Measurements from ENCODE around the gene PHF19.

Gene PHF19

DNA sequence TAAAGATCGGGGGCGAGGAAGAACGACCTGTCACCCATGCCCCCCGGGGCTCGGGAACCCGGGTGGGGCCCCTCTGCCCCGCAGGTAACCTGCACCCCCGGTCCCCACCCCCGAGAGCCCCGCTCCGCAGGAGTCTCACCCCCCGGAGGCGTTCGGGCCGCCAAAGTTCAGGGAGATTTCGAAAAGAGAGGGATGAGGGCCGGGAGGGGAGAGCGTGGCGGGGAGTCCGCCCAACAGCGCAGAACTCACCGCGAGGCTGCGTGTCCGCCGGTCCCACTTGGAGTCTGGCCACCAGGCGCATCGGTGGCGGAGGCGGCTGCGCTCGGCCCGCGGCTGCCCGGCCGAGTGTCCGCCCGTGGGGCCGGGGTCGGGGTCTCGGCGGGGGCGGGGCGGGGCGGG, at the start of gene PHF19:
TSS of gene PHF19 (minus strand) at position 347 of the 399 bp plus-strand sequence. CDS start 2,447 bp downstream, outside the sequence.
- DNase-seq: no peak

DNA sequence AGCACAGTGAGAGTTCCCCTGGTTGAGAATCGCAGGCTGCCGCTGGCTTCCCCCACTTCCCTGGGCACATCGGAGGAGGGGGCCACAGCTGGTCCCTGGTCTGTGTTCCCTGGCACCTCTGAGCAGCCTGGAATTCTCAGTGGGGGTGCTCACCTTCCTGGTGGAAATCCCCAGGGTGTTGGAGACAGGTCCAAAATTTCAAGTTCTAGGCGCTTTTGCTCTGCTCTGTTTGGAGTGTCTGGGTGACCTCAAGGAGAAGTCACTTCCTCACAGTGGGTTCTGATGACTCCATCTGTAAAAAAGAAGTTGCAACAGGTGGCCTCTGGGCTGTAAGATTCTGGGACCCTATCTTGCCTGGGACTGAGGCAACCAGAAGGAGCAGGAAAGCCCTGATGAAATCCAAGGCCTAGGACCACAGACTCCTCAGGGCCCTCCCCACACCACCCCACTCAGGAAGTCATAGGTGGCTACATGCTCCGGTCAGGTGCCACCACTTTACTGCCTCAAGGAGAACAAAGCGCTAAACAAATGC, 49.5 kb upstream of the PHF19 start, which contains the start of gene TRAF1:
TSS of gene TRAF1 (minus strand) at position 400 of the 532 bp plus-strand sequence. CDS start 721 bp downstream, outside the sequence.
- DNase-seq: peak in 2 of 3 donors; percentile 92 to 94

DNA sequence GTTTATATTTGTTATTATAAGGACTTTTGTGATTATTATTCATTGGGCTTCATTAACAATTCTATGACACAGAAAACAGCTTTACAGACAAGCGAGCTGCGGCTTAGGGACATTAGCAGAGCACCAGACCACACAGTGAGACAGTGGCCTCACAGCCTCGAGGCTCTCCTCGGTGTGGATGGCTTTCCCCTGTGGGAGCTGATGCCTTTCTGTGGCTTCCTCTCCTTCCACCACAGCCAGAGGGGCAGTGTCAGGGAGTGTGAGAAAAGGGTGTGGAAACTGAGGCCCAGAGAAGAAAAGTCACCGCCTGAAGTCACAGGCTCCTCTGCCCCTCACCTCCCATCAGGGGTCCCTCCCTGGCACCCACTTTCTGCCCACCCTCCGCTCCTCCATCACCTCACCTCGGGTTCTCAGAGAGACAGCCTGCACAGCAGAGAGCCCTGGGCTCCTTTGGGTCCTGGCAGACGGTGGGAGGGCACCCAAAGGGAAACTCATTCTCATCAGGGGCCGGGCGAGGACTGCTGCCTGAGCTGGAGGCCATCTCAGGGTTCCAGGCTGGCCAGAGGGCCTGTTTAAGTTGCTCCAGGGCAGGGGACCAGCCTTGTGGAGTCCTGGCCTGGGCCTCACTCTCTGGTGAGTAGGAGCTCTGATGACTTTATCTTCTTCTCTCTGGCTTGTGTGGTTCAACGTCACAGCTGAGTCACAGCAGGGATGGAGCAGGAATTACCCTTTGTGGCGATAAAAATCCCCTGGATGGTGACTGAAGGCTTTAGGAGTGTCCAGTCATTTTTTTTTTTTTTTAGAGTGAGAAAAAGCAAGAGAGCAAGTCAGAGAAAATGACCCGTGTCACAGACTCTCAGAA, 48.8 kb upstream of the PHF19 start:
- peak; percentile 96 to 100 (median 99) for DNase-seq

DNA sequence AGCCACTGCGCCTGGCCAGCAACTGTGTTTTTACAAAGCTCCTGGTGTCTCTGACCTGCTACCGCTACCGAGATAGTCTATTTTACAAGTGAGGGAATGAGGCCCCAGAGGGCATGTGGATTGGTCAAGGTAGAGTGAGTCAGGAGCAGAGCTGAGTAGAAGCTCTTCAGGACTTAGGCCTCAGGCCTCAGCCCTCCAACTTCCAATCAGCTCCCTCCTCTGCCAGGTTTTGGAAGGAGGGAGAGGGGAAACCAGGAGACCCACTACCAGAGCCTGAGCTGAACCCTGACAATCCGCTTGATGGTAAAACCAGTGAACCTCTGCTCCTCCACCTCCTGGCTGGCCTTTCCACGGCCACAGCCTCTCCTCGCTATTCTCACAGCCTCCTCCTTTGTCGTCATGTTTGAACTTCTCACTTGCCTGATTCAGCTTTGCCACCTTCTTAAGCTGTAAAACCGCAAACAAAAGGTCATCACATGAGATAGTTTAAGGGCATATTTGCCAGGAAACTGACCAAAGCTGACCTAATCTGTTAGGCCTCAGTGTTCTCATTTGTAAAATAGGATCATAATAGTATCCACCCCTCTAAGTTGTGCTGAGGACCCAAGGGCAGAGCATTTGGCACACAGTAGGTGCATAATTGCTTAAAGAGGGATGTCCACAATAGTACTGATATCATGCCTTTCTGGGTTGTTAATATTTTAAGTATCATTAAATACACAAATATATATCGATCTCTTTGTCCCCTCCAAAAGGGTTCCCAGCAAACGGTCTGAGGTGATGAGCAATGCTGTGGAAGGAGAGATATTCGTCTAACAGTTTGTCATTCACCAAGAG, 47.9 kb upstream of the PHF19 start:
- peak; percentile 31 to 58 (median 47) for DNase-seq

DNA sequence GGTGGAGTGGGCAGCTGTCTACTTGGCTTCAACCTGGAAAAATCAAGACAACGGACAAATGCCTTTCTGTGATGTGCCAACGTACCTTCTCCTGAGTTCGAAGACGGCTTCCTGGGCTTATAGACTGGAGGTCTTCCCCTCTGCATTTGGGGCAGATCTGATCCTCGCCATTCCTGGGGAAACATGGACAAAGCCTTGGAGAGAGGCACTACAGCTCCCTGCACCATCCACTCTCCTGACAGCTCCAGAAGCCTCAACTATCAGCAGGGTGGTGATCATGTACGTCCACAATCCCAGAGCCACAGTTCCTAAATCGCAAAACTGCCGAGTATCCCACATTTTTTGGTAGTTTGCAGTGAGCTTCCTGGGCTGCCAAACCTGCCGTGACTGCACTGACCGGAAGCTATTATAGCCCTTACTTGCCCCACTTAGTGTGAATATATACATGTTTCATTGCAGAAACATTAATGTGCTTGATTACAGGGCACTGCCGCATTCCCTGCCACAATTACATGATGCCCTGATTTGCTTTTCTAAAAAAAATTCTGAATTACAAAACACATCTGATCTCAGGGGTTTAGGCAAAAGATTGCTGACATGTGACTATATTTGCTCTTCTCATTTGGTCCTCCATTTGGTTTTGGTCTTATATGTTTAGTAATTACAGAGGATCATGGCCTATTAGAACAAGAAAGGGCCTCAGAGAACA, 46.8 kb upstream of the PHF19 start:
- DNase-seq: peak; percentile 26 to 59 (median 49)

DNA sequence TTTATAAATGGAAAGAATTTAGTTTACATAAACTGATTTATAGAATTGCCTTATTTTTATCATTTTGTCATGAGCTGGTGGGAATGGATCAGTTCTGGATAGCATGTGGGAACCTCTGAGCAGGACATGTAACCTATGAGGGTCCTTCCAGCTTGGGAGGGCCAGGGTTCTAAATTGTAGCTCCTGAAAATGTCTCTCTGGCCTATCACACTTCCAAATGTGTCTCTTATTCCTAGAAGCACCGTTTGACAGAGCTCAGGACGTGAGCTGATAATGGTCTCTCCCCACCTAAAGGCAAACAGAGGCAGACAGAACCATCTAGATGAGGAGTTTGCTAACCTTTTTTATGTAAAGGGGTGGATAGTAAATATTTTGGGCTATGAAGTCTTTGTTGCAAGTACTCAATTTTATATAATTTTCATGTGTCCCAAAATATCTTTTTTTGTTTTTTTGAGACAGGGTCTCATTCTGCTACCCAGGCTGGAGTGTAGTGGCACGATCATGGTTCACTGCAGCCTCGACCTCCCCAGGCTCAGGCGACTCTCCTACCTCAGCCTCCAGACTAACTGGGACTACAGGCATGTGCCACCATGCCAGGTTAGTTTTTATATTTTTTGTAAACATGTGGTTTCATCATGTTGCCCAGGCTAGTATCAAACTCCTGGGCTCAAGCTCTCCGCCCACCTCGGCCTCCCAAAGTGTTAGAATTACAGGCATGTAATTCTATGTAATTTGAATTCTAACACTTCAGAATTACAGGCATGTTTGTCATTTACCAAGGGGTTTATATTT, 45.6 kb upstream of the PHF19 start:
- DNase-seq: peak; percentile 37 to 71 (median 53)

DNA sequence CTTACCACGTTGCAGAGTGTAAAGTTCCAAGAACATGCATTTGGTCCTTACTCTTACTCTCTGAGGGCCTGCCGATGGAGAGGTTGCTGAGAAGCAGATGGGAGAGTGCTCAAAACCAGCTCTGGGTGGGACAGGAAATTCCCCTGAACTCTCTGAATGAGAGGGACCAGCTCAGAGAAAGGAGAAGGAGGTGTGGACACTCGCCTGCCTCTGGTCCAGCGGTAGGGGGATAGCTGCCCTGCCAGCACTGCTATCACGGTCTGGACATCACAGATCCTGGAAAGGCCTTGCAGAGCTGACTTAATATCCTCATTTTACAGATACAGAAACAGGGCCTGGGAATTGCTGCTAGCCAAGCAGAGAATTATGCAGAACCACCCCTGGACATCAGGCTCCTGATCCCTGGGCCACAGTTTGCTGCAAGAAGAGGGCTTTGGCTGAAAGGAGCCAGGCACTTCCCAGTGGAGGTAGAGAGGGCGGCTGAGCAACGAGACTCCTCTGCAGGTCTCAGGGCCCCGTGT, 44.7 kb upstream of the PHF19 start:
- DNase-seq: peak; percentile 69 to 78 (median 70)

DNA sequence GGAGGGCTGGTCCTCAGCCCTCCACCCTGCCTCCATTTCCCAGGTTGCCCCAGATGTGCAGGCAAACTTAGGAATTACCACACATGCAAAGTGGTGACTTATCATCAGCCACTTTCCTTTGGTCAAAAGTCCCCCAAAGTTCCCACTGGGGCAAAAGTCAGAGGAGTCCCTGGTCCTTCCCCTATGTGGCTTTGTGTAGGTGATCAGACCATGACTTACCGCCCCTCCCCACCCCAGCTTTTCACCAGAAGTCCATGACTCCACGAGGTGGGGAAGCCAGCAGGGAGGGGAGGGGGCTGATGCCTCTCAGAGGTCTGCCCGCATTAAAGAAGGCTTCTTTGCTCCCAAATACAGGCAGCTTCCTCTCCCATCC, 43.8 kb upstream of the PHF19 start:
- peak; percentile 91 to 95 (median 93) for DNase-seq

DNA sequence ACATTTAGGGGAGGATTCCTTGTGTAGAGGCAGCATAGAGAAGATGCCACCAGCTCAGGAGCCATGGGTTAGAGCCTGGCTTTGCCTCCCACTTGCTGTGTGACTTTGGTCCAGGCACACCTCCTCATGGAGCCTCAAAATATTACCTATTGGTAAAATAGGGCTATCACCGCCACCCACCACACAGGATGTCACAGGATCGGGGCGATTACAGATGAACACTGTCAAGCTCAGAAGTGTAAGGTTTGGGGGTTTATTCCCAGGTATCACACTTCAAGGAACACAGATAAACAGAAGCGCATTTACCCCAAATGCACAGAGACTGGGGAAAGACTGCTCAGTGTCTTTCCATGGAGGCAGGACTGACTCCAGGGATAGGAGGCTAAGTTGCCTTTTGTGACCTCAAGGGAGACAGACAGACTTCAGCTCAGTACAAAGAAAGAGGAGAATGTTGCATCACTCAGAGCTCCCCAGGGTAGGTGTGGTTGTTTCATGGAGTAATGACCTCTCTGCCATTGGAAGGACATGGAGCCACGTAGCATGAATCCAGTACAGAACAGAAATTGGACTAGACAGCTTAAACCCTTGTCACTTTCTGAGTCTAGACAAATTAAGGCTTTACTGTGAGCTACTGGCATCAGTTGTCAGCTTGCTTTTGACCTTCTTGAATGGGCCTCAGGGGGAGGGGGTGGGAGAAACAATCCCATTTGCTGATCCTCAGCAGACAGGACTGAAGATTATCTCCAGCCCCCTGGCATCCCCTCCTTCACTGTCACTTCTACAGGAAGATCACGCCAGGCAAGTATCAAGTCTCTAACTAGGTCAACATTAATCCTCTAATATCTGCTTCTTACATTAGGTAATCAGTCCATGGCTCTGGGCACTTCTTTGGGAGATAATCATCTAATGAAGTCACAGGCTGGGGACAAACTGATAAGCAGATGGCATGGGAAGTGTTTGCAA, 43.1 kb upstream of the PHF19 start:
- peak; percentile 66 to 88 (median 73) for DNase-seq

DNA sequence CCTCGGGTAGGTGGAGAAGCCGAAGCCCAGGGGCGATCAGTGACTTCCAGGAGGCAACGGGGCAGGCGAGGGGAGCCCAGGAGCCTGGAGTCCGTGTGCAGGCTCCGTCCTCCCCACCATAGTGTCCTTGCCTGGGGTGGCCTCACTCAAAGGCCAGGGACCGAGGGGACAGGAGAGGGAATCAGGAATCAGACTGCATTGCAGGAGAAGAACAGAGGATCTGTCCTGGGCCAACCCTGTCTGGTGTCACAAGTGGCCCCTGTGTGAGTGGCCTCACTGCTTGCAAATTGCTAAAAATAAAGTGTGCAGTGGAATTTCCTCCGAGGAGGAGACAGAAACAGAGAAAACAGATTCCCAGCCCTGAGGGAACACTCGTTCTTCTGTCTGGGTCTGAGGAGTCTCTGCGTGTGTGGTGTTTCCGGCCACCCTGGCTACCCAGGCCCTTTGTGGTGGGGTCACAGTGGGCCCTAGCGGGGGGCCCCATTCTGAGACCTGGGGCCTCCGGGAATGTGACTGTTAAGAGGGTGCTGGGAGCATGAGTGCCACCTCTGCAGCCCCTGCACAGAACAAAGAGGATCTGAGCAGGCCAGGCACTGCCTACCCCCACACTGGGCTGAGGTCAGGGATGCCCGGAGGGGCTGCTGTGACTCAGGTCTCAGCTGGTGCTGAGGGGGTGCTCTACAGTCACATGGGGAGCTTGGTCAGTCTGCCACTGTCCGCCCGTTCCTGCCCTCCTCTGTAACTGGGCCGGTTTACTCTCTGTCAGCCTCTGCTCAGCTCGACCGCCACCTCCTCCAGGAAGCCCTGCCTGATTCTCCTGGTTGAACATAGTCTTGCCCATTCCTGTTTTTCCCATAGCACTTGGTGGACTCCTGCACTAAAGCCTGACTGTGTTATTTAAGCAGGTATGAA, 42.2 kb upstream of the PHF19 start:
- peak; percentile 84 to 86 (median 84) for DNase-seq

DNA sequence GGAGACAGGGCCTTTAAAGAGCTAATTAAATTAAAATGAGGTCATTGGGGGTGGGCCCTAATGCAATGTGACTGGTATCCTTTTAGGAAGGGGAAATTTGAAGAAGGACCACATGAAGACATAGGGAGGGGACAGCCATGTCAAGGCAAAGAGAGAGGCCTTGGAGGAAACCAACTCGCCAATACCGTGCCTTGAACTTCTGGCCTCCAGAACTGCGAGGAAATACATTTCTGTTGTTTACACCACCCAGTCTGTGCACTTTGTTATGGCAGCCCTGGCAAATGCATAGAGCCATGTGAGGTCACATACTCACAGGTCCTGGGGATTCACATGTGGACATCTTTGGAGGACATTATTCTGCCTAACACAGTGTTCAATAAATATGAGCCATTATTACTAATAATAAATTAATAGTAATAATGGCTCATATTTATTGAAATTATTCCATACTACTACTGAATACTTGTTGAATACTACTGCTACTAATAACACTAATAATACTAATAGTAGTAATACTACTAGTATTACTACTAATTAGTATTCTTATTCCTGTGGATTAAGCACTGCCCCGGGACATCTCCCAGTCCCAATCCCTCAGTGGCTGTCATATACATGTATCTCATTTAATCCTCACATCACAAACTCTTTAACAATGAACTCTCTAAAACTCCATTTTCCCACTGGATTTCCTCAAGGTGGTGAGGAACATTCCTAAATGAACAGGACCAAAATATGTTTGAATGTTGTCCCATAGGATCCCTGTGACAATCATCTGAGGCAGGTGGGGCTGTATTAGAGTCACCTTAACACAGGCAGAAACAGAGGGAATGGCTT, 41.2 kb upstream of the PHF19 start:
- peak; percentile 70 to 88 (median 75) for DNase-seq

DNA sequence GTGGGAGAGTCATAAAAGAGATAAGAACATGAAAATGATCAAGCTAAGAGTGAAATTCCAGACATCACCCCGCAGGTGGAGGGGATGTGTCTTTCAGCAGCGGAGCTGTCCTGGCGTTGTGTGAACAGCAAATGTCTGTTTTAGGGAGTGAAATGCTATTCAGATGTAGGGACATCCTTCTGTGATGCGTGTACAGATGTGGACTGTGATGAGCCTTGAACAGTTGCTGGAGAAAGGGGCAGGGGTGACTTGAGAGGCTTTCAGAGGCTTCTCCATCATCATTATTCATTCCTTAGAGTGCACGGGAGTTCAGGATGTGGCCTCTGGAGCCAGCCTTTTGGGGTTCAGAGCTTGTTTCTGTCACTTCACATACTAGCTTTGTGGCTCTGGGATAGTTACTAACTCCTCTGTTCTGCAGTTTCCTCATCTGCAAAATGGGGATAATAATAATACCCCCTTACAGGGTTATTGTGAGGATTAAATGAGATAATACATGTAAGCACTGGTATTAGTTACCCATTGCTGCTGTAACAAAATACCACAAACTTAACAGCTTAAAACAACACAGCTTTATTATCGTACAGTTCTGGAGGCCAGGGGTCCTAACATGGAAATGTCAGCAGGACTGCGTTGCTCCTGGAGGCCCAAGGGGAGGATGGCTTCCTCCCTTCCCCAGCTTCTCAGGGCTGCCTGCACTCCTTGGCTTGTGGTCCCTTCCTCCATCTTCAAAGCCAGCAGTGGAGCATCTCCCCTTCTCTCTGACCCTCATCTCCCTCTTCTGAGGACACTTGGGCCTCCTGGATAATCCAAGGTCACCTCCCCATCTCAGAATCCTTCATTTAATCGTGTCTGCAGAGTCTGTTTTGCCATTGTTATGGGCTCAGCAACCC, 40.2 kb upstream of the PHF19 start:
- DNase-seq: peak in 2 of 3 donors; percentile 55 to 66

DNA sequence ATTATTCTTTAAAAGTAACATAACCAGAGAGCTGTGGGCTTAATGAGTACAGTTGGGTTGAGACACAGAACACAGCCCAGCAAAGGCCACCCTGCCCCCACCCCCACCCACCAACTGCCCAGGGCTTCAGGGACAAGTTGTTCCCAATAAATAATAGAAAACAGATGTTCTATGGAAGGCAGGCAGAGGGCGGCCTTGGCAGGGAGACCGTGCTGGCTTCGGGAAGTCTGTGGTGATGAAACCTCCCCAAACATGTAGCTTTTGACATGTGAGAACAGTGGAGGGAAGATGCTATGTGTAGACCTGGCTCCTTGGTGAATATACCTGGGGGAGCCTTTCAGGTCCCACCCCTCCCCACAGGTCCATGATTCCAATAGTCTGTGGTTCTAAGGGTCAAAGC, 39.6 kb upstream of the PHF19 start:
- peak; percentile 57 to 82 (median 74) for DNase-seq

DNA sequence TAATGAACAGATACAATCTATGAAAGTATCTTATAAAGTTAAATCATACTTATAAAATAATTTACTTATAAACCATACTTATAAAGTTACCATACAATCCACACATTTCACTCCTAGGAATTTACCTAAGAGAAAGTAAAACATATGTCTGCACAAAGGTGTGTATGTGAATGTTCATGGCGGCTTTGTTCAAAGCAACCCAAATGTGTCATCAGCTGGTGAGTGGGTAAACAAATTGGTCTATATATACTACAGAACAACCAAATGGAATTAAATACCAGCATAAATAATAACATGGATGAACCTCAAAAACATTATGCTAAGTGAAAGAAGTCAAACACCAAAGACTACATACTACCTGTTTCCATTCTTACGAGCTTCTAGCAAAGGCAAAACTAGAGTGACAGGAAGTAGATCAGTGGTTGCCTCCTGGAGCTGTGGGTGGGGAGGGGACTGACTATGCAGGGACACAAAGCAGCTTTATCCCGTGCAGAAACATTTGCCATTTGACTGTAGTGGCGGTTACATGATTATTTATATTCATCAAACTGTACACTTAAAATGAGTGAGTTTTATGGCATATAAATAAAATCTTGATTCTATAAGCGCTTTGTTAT, 39.0 kb upstream of the PHF19 start:
- peak in 2 of 3 donors; percentile 53 to 70 for DNase-seq

DNA sequence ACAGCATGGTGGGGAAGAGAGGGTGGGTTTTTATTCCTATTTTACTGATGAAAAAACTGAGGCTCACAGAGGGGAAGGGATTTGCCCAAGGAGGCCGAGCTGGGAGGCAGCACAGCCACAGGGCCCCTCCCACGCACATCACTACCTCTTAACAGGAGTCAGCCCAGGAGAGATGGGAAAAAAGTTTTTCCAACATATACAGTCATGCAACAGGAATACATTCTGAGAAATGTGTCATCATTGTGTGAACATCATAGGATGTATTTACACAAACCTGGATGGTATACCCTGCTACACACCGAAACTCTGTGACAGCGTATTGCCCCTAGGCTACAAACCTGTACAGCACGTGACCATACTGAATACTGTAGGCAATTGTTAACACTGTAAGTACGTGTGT, 38.0 kb upstream of the PHF19 start:
- DNase-seq: peak in 2 of 3 donors; percentile 57 to 66

DNA sequence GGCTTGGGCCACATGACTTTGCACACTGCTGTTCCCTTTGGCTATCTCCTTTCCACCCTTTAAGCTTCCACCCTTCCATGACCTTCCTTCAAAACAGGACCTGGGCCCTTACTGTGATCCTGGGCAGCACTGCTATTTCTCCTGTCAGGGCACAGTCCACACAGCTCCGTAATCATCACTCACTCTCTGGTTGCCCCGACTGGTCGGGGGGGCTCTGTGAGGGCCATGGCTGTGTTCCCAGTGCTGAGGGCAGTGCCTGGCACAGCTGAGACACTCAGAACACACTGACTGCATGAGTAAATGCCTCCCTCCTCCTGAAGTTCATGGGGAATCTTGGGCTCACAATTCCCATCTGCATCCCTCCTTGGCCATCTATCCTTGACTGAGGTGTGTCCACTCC, 37.4 kb upstream of the PHF19 start:
- peak; percentile 46 to 73 (median 72) for DNase-seq

Data from suppressor macrophage treated with lipopolysaccharide for 1 hour (primary cell).